ENCODE measurements around the gene IRS2. TPM values are rescaled to one million over a fixed set of nuclear protein-coding genes. Genes with fewer than 3 reads are reported as not detected.

The IRS2 gene
- total and polyA plus RNA-seq, 2 donors (not counting 3 experiments of a cell fraction or from before 2014, with no cell fraction given) = 1.6 to 4.4 TPM

GRCh38 chr13:109795011-109795410 lies 8.6 kb upstream of the IRS2 start:
- Histone ChIP-seq H3K4me2 (ENCODE audit: insufficient read depth, low read length) (no peak overlapping the region), H3K27me3 (ENCODE audit: control insufficient read depth in 2 of 2, insufficient read depth in 2 of 2, low read length in 2 of 2) (peaks cover 18 to 55% of the 10 kb centered on the region in 2 experiments), H3K4me1 (ENCODE audit: control insufficient read depth, extremely low read depth, insufficient read depth, low read length) (no peaks in the 10 kb centered on the region), H3K4me3 (replicated peaks in 1 of 3; ENCODE audit: insufficient read depth in 1 of 3, low read depth in 1 of 3, low read length in 3 of 3) (no peak overlapping the region), H3K36me3 (ENCODE audit: control insufficient read depth in 2 of 2, extremely low read depth in 1 of 2, insufficient read depth in 2 of 2, low read length in 2 of 2) (no peaks in the 10 kb centered on the region), H2AFZ (ENCODE audit: low read depth, low read length) (no peak overlapping the region), H3K9me3 (replicated peaks; ENCODE audit: control insufficient read depth, insufficient read depth, low read length) (no peaks in the 10 kb centered on the region), H3K27ac (ENCODE audit: insufficient read depth, low read depth, low read length) (no peak overlapping the region), H3K9me1 (replicated peaks; ENCODE audit: control insufficient read depth, extremely low read depth, insufficient read depth, low read length) (no peaks in the 10 kb centered on the region), H3K9ac (replicated peaks; ENCODE audit: extremely low read depth, insufficient read depth, low read length) (no peak overlapping the region), H3K79me2 (ENCODE audit: control insufficient read depth, insufficient read depth, low read length) (no peaks in the 10 kb centered on the region), H4K20me1 (replicated peaks; ENCODE audit: control insufficient read depth, extremely low read depth, insufficient read depth, low read length) (no peaks in the 10 kb centered on the region)
- dilution Hi-C loops (cut with MboI; ENCODE audit: extremely low pct_ligation_motif_present, low sequenced_read_pairs) (no loop called here), intact Hi-C loops (cut with micrococcal nuclease) (no loop called here)
- FAIRE-seq (no peak), DNase-seq (ENCODE audit: low read depth, low spot score) (no peak)
- ChIA-PET POLR2A (no interaction called here), CTCF (no interaction called here)
- BruUV-seq (replicated peaks) = no TSS peak
- TF ChIP-seq MYC (IDR thresholded peaks at IDR 0.05; ENCODE audit: low read depth, low read length) (no peak), JUN (IDR thresholded peaks at IDR 0.05; ENCODE audit: borderline replicate concordance, insufficient read depth, insufficient read length, low read depth) (no peak), EZH2 (IDR thresholded peaks at IDR 0.05; ENCODE audit: borderline replicate concordance, low read depth, low read length, severe bottlenecking) (no peak), GATA2 (IDR thresholded peaks at IDR 0.05; ENCODE audit: insufficient read depth, insufficient read length, low read depth, low read length) (no peak)

GRCh38 chr13:109794095-109794494 lies 7.7 kb upstream of the IRS2 start:
- FAIRE-seq (no peak), DNase-seq (ENCODE audit: low read depth, low spot score) (no peak)
- H3K4me2 ChIP-seq (ENCODE audit: insufficient read depth, low read length) = no peak overlapping the region
- dilution Hi-C loops (cut with MboI; ENCODE audit: extremely low pct_ligation_motif_present, low sequenced_read_pairs) (no loop called here), intact Hi-C loops (cut with micrococcal nuclease) (no loop called here)
- H3K36me3 ChIP-seq (ENCODE audit: control insufficient read depth in 2 of 2, extremely low read depth in 1 of 2, insufficient read depth in 2 of 2, low read length in 2 of 2) = no peaks in the 10 kb centered on the region
- no TSS peak for BruUV-seq (replicated peaks)
- TF ChIP-seq EZH2 (IDR thresholded peaks at IDR 0.05; ENCODE audit: borderline replicate concordance, low read depth, low read length, severe bottlenecking) (no peak), FOS (IDR thresholded peaks at IDR 0.05; ENCODE audit: borderline replicate concordance, insufficient read depth, low read length) (no peak), MAX (IDR thresholded peaks at IDR 0.05; ENCODE audit: insufficient read depth, insufficient read length) (no peak)
- no peaks in the 10 kb centered on the region for H3K9me3 ChIP-seq (replicated peaks; ENCODE audit: control insufficient read depth, insufficient read depth, low read length)
- no peak overlapping the region for H3K9ac ChIP-seq (replicated peaks; ENCODE audit: extremely low read depth, insufficient read depth, low read length)
- H2AFZ ChIP-seq (ENCODE audit: low read depth, low read length) = no peak overlapping the region
- H3K4me1 ChIP-seq (ENCODE audit: control insufficient read depth, extremely low read depth, insufficient read depth, low read length) = no peaks in the 10 kb centered on the region
- H3K9me1 ChIP-seq (replicated peaks; ENCODE audit: control insufficient read depth, extremely low read depth, insufficient read depth, low read length) = no peaks in the 10 kb centered on the region
- no peak overlapping the region for H3K27ac ChIP-seq (ENCODE audit: insufficient read depth, low read depth, low read length)
- H3K79me2 ChIP-seq (ENCODE audit: control insufficient read depth, insufficient read depth, low read length) = no peaks in the 10 kb centered on the region
- no peak overlapping the region for H3K4me3 ChIP-seq (replicated peaks in 1 of 3; ENCODE audit: insufficient read depth in 1 of 3, low read depth in 1 of 3, low read length in 3 of 3)
- ChIA-PET POLR2A (no interaction called here), CTCF (no interaction called here)
- no peaks in the 10 kb centered on the region for H4K20me1 ChIP-seq (replicated peaks; ENCODE audit: control insufficient read depth, extremely low read depth, insufficient read depth, low read length)
- peaks cover 18 to 64% of the 10 kb centered on the region in 2 experiments for H3K27me3 ChIP-seq (ENCODE audit: control insufficient read depth in 2 of 2, insufficient read depth in 2 of 2, low read length in 2 of 2)
